ENCODE measurements around the gene PDE1A.

GRCh38 chr2:182193291-182193690 is 233.5 kb downstream of the PDE1A start:
- TF ChIP-seq SETDB1 (IDR thresholded peaks at IDR 0.05; ENCODE audit: insufficient read length, low read length) (no peak), KLF1 (tag by site-specific recombination; IDR thresholded peaks at IDR 0.05) (no peak), CTCF (tag by site-specific recombination; IDR thresholded peaks at IDR 0.05) (no peak), ZNF292 (tag by site-specific recombination; IDR thresholded peaks at IDR 0.05; ENCODE audit: borderline replicate concordance, low read depth) (no peak), SP2 (tag by site-specific recombination; IDR thresholded peaks at IDR 0.05) (no peak)
